KMS-11 (cell line): ENCODE measurements around the gene UBA3.
A peak's percentile ranks its signal among the peaks of the same experiment; 100 is the strongest.

Experiments used
- H2AFZ ChIP-seq: fragments of 200-600 bp; sonication (generic); 2 replicates; pipeline ENCODE4 v1.6.1; 2016; ENCODE audit warnings: antibody characterized with exemption, mixed run types, low read depth
- H3K27ac ChIP-seq: fragments of 200-600 bp; sonication (generic); 2 replicates; pipeline ENCODE4 v1.6.1; 2016; ENCODE audit warnings: mild to moderate bottlenecking, mixed run types
- H3K27me3 ChIP-seq: fragments of 200-600 bp; sonication (generic); 2 replicates; pipeline ENCODE4 v1.6.1; 2017; ENCODE audit warnings: mild to moderate bottlenecking, low read depth, mixed run types, moderate library complexity; ENCODE audit not compliant: insufficient read depth
- H3K36me3 ChIP-seq: fragments of 200-600 bp; sonication (generic); 2 replicates; pipeline ENCODE4 v1.6.1; 2017; ENCODE audit warnings: mild to moderate bottlenecking, mixed run types; ENCODE audit not compliant: insufficient read depth
- H3K4me1 ChIP-seq: fragments of 200-600 bp; sonication (generic); 2 replicates; pipeline ENCODE4 v1.6.1; 2016; ENCODE audit warnings: mild to moderate bottlenecking, low read depth, mixed run types; ENCODE audit not compliant: poor library complexity, severe bottlenecking
- H3K4me2 ChIP-seq: fragments of 200-600 bp; sonication (generic); 2 replicates; pipeline ENCODE4 v1.7.0; 2016; ENCODE audit warnings: mild to moderate bottlenecking, mixed run types
- H3K4me3 ChIP-seq: fragments of 200-600 bp; sonication (generic); IDR thresholded peaks from 2 replicates; pipeline ENCODE4 v1.6.1; 2017; ENCODE audit warnings: low read depth, low read length, mixed read lengths; ENCODE audit not compliant: insufficient read depth
- H3K79me2 ChIP-seq: fragments of 200-600 bp; sonication (generic); 2 replicates; pipeline ENCODE4 v1.6.1; 2016; ENCODE audit warnings: low read depth, mixed run types; ENCODE audit not compliant: insufficient read depth
- H3K9ac ChIP-seq: fragments of 200-600 bp; sonication (generic); 2 replicates; pipeline ENCODE4 v1.6.1; 2016; ENCODE audit warnings: mild to moderate bottlenecking, mixed run types
- H4K20me1 ChIP-seq: fragments of 200-600 bp; sonication (generic); 2 replicates; pipeline ENCODE4 v1.6.1; 2016; ENCODE audit warnings: mild to moderate bottlenecking, mixed run types; ENCODE audit not compliant: insufficient read depth
- TF ChIP-seq, protein P1 (sequence below): fragments of 200-600 bp; sonication (generic); conservative IDR thresholded peaks from 2 replicates; pipeline ENCODE4 v1.6.1; 2017; ENCODE audit warnings: low read depth, mild to moderate bottlenecking, antibody characterized with exemption, low read length, moderate library complexity, mixed read lengths

The UBA3 gene

DNA sequence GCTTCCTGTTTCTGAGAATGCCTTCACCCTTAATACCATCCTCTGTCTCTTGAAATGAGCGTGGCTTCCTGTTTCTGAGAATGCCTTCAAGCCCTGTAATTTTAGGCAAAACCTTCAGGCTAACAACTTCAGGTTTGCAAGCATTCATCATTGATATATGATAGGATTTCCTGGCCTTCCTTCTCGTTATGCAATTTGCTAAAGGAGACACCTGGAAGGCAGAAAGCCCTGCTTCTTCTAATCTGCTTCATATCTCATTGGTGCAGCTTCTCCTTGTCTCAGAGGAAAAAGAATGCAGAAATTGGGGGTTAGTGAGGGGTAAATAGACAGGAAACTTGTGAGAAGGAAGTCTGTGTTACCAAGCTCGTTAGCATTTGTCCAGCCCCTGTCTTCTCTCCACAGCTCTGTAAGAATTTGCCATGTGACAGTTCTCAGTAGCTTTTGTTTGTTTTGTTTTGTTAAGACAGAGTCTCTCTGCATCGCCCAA, 11.9 kb upstream of the UBA3 start:
- H4K20me1 ChIP-seq = no peaks in the 10 kb centered on the region
- H2AFZ ChIP-seq = no peak overlapping the region
- H3K36me3 ChIP-seq = no peaks in the 10 kb centered on the region
- peak overlapping the region; percentile 49 for H3K4me2 ChIP-seq
- H3K9ac ChIP-seq = peak overlapping the region; percentile 12; the same call in 1 of the 2 replicates
- H3K79me2 ChIP-seq = peaks cover 84% of the 10 kb centered on the region
- no peak overlapping the region for H3K4me3 ChIP-seq
- no peaks in the 10 kb centered on the region for H3K27me3 ChIP-seq
- TF ChIP-seq, protein P1, sequence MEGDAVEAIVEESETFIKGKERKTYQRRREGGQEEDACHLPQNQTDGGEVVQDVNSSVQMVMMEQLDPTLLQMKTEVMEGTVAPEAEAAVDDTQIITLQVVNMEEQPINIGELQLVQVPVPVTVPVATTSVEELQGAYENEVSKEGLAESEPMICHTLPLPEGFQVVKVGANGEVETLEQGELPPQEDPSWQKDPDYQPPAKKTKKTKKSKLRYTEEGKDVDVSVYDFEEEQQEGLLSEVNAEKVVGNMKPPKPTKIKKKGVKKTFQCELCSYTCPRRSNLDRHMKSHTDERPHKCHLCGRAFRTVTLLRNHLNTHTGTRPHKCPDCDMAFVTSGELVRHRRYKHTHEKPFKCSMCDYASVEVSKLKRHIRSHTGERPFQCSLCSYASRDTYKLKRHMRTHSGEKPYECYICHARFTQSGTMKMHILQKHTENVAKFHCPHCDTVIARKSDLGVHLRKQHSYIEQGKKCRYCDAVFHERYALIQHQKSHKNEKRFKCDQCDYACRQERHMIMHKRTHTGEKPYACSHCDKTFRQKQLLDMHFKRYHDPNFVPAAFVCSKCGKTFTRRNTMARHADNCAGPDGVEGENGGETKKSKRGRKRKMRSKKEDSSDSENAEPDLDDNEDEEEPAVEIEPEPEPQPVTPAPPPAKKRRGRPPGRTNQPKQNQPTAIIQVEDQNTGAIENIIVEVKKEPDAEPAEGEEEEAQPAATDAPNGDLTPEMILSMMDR = no peak
- H3K27ac ChIP-seq = peak overlapping the region; percentile 78
- H3K4me1 ChIP-seq = peaks cover 100% of the 10 kb centered on the region

DNA sequence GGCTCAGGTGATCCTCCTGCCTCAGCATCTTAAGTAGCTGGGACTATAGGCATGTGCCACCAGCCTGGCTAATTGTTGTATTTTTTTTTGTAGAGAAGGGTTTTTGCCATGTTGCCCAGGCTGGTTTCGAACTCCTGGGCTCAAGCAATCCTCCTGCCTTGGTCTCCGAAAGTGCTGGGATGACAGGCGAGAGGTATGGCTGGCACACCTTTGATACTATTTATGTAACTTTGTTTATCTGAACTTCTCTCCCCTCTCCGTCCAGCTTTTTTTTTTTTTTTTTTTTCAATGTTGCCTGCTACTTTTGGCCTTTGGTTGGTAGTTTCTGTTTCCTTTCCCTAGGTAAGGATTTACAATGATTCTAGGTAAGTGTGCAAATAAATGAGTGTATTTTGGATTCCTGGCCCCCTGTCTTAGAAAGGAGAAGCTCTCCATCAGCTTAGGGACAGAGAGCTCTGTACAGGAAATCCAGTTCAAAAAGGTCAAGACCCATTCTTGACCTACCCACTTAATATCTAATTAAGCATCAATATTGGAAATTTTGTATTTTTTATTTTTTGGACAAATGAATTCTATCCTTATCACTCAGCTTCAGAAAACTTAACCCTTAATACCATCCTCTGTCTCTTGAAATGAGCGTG, 11.3 kb upstream of the UBA3 start:
- TF ChIP-seq, protein P1 = no peak
- peaks cover 95% of the 10 kb centered on the region for H3K4me1 ChIP-seq
- H3K36me3 ChIP-seq = no peaks in the 10 kb centered on the region
- peak overlapping the region; percentile 49 for H3K4me2 ChIP-seq
- H3K9ac ChIP-seq = peak overlapping the region; percentile 12; the same call in 1 of the 2 replicates
- H3K27ac ChIP-seq = peak overlapping the region; percentile 78
- peaks cover 84% of the 10 kb centered on the region for H3K79me2 ChIP-seq
- H4K20me1 ChIP-seq = no peaks in the 10 kb centered on the region
- no peak overlapping the region for H2AFZ ChIP-seq
- no peaks in the 10 kb centered on the region for H3K27me3 ChIP-seq
- H3K4me3 ChIP-seq = no peak overlapping the region

DNA sequence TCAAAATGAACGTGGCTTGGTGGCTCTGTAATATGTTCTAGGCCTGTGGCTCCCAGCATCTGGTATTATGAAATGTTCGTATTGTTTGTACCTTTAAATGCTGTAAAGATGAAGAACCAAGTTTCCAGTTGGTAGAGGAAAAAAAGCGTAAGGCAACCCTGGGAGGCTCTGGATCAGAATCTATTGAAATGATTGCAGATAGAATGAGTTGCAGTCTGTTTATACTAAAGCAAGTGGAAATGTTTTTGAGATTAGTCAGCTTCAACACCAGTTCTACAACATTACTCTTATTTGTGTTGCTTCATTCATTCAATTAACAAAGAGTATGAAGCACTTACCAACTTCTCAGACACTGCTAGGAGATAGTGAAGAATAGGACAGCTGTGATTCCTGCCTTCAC, 9.9 kb upstream of the UBA3 start:
- H2AFZ ChIP-seq = no peak overlapping the region
- peak overlapping the region; percentile 49 for H3K4me2 ChIP-seq
- no peaks in the 10 kb centered on the region for H3K27me3 ChIP-seq
- H3K4me1 ChIP-seq = peaks cover 80% of the 10 kb centered on the region
- TF ChIP-seq, protein P1 = no peak
- H3K79me2 ChIP-seq = peaks cover 89% of the 10 kb centered on the region
- H3K36me3 ChIP-seq = no peaks in the 10 kb centered on the region
- no peaks in the 10 kb centered on the region for H4K20me1 ChIP-seq
- peak overlapping the region; percentile 78; the same call in 1 of the 2 replicates for H3K27ac ChIP-seq
- H3K9ac ChIP-seq = no peak overlapping the region
- no peak overlapping the region for H3K4me3 ChIP-seq

DNA sequence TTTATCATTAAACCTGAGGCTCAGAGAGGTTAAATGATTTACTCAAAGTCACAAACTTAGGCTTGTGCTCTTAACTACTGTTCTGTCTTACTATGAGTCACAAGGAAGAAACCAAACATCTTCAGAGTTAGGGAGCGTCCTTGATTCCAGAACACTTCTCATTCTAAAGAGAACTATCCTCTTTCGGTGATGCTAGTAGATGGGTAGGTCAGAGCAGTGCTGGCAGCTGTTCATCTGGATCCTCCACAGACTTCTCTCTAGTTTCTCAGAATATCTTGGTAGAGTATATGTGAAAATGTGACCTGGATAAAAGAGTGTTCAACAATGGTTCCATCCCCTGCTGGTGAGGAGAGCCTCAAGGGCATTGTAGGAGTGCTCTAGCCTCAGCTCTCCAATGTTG, 7.9 kb upstream of the UBA3 start:
- H3K79me2 ChIP-seq = peaks cover 83% of the 10 kb centered on the region
- no peaks in the 10 kb centered on the region for H3K36me3 ChIP-seq
- peak overlapping the region; percentile 49 for H3K4me2 ChIP-seq
- H3K4me1 ChIP-seq = peaks cover 75% of the 10 kb centered on the region
- H3K27ac ChIP-seq = peak overlapping the region; percentile 78
- H2AFZ ChIP-seq = no peak overlapping the region
- peak overlapping the region; percentile 67 for H3K9ac ChIP-seq
- TF ChIP-seq, protein P1 = no peak
- H4K20me1 ChIP-seq = no peaks in the 10 kb centered on the region
- no peak overlapping the region for H3K4me3 ChIP-seq
- no peaks in the 10 kb centered on the region for H3K27me3 ChIP-seq
